GM19351 (cell line): ENCODE measurements around the gene LTBP1.

Experiments
- ATAC-seq: cut with Tn5 transposase; IDR thresholded peaks from one replicate; pipeline ENCODE4 v1.9.1; 2021; ENCODE audit warnings: mild to moderate bottlenecking, moderate library complexity; ENCODE audit not compliant: unreplicated experiment

LTBP1 gene

DNA sequence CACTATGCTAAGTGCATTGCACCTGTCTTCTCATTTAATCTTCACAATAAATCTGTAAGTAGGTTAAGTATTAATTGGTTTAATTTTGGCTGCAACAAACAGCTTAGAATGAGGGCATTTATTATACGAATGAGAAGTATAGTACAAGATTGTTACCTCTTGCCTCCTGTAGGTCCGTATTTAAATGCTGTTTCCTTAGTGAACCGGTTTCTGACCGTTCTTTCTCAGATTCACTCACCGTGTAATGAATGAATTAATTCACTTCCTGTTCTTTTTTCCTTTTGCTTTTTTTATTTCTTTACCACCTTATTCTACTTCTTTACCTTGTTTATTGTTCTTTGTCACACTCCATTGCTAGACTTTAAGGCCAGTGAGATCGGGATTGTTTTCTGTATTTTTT is 375.9 kb downstream of the LTBP1 start:
- peak; percentile 51 for ATAC-seq

DNA sequence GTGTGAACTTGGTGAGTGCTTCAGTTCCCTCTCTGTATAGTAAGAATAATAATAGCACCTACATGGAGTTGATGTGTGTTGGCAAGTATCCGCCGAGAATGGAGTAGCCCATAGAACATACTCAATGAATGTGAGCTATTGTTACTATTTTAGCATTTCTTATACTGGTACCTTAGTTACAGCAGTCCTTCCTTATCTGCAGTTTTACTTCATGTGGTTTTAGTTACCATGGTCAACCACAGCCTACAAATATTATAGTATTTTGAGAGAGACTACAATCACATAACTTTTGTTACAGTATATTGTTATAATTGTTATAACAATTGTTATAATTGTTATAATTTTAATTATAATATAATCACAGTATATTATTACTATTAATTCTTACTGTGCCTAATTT is 377.2 kb downstream of the LTBP1 start:
- no peak for ATAC-seq

DNA sequence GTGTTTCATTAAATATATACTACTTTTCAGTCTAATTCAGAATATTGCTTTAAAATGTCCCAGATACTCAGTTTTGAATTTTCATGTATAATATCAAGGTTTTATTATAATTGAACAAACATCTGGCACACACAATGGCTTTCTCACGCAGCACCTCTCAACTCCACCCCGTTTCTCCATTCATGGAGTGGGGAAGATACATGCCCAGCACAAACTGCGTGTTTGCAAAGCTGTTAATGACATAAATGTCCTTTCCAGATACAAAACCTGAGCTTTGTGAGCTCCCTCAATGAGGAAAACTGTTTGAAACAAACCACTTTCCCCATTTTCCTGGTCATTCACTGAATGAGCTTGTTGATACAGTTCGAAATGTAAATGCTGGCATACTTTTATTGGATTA is 379.3 kb downstream of the LTBP1 start:
- ATAC-seq, result no peak

DNA sequence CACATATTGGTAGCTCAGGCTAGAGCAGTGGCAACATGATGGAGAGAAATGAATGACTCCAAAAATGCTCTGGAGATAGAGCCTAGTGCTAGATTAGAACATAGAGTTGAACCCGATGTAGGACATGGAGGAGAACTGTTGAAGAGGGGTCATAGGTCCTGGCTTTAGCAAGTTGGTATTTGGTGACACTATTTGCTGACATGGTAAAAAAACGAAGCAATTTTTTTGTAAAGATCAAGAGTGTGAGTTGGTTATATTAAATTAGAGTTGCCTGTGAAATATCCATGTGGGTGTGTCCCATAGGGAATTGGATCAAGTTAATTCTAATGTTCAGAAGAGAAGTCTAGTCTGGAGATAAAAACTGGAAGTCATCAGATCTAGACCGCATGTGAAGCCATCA is 386.7 kb downstream of the LTBP1 start:
- ATAC-seq, result no peak

DNA sequence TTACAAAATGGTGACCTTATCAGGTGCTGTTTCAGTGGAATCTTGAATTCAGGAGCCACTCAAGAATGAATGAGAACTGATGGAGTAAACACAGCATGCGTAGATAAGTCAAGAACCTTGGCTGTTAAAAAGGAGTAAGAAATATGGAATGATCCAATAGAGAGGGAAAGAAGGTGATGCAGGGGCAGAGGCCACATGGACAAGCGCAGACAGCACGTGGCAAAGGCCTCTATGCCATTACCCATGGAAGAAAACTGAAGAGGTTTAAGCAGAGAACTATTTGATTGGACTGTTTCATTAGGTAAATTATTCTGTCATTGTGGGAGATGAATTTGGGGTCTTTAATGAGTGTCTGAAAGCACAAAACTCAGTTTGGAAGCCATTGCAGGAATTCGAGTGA is 387.3 kb downstream of the LTBP1 start:
- no peak for ATAC-seq

DNA sequence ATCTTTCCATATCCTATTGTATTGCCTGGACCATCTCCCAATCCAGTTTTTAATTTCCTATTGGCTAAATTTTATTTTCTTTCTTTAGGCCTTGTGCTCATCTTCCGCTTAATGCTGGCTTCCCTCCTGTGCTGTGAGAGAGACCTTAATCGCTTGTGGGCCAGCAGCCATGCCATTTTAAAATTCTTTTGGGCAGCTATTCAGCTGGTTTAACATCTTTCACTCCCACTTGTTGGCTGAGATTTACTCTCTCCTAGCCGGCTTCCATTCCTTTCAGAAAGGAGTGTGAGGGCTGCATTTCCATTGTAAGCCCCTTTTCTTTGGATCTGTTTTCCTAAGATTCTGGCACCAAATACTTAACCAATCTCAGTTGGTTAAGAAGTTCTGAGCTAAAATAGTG is 388.8 kb downstream of the LTBP1 start:
- no peak for ATAC-seq

DNA sequence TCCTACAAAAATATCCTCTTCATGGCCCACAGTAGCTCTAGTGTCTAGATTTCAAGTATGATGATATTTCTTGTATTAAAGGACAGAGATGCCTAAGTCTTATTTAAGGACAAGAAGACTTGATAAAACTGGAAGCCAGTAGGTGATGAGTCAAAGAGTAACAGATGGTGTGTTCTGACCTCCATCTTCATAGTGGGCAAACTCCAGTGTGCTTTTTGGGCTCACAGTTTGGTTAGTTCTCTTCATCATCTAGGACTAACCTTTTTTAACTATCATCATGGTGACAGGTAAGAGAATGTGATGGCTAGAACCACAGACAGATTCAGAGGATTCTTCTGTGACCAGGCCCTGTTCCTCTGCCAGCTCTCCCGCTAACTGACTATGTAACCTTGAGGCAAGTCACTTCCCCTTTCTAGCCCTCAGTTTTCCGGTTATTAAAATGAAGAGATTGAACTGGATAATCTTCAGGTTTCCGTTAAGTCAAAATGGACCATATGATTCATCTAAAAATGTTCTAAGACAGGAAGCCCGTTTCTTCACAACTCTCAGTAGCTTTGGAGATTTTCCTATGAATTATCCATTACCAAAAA is 389.4 kb downstream of the LTBP1 start:
- peak; percentile 56 for ATAC-seq

DNA sequence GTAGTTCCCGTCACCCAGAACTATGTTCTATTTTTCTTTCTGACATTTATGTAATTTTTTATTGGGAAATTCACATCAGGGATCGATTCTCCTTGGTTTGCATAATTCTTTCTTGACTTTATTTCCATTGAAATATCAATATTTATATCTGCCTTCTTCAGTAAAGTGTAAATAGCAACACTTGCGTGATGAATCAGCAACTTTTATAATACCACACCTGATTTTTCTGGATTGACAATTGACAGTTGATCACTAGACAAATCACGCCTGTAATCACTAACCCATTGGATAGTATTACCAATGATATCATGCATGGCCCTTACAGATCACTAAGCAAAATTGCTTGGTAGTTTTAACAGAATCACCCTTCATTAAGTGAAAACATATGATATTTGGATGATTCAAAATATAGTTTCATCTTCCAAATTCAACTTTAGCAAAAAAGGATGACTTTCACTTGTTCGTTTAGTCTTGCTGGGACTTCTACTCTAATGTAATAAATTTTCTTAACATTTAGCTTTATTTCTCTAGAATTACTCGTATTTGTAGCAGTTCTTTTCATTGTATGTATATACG is 390.7 kb downstream of the LTBP1 start:
- ATAC-seq, result no peak

DNA sequence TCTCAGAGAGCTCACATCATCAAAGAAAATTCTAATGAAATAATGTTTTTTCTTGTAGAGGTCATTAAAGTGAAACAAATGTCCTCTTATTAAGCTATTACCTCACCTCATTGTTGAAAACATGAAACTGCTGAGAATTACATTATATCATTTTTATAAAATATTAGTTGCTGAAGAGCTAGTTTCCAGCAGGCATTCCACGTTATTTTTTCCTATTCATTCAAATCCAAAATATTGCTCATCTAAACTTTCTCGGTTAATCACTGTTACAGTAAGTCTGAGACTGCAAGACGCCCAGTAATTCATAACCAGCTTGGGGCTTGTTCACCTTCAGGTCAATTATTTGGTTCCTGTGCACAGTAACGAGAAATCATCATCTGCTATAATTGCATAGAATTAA is 391.2 kb downstream of the LTBP1 start:
- ATAC-seq, result no peak

DNA sequence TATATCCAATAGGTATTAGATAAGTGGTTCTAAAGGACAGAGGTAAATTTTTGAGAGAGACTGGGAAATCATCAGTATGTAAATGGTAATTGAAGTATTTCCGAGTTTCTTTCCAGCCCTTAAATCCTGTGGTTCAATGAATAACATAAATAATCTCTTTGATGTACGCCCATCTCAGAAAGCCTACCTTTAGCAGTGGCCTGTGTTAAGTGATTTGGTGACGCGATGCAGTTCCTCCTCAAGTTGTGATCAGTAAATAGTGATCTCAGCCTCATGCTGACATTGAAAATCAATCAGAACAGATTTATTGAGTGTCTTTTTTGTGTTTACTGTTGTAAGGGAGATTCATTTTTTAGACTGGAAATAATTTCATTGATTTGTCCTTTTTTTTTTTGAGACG is 392.5 kb downstream of the LTBP1 start:
- ATAC-seq, result no peak

DNA sequence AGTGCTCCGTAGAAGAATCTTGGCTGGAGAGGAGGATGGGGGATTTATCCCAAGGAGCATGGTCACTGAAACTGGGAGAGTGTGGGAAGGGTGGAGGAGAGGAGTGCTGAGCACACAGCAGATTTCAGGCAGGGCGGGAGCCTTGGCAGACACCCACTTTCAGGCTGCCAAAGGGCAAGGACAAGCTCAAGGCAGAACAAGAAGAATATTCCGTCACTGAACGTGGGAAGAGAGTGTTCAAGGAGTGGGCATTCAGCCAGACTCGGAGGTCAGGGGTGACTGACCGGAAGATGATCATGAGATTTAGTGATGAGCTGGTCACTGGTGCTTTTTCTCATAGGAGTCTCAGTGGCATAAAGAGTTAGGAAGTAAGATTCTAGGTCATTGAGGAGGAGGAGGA is 393.5 kb downstream of the LTBP1 start:
- no peak for ATAC-seq

DNA sequence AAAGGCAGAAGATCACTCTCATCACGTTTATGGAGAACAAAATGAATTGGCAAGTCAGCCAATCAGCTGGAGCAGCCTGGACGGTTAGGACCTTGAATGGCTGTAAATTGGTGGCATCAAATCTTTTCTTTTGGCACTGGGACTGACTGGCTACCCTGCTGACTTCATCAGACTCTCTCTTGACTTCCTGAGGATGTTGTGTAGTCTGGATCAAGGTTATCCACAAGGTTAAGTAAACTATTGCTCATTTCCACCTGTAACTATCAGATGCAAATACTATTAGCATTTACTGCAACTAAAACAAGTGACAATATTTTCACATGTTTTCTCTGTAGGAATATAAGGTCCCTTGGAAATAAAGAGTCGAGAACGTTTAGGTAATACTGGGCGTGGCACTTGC is 395.4 kb downstream of the LTBP1 start:
- no peak for ATAC-seq

DNA sequence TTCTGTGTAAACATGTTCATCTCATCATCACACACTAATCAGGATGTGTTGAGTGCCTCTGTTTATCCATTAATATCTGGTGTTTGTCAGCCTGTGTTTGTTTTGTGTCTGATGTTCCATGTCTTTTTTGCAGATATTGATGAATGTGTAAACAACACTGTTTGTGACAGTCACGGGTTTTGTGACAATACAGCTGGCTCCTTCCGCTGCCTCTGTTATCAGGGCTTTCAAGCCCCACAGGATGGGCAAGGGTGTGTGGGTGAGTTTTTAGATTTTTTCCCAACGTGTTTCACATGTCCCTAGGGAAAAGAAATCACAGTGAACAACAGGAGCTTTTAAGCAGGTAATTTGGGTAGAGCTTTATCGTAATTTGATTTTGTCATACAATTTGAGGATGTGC is 396.0 kb downstream of the LTBP1 start:
- no peak for ATAC-seq

DNA sequence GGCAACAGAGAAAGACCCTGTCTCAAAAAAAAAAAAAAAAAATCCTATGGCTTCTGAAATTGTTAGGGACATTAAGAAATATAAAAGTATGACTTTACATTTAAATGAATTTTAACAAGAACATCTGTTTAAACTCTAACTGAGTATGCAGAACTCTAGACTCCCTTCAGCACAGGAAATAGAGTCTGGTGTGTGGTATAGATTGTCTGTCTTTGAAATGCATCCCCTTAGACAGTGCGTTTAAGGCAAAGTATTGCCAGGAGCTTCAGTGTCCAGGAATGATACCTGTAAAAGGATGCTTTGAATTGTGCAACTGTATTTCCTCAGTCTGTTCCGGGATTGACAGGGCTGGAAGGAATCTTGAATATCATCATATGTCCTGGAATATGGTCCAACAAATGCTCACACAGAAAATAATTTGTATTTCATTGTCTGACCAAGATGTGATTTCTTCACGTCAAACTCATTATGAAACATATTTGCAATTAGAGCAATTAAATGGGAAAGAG is 396.7 kb downstream of the LTBP1 start:
- ATAC-seq, result no peak

DNA sequence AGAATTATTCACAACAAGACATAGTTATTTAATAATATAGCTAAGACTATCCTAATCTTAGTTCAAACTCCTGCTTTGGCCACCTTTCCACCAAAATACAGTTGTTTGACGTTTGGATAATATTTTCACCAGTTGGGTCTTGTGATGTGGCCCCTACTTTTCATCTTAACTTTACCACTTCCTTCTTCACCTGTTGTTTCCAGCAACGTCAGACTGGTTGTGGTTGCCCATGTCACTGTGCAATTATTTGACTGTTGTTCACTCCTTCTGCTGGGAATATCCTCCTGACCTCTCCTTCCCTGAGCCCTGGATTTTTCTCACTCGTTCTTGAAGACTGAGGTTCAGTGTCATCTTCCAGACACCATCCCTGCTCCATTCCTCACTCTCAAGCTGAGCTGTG is 397.5 kb downstream of the LTBP1 start:
- no peak for ATAC-seq

DNA sequence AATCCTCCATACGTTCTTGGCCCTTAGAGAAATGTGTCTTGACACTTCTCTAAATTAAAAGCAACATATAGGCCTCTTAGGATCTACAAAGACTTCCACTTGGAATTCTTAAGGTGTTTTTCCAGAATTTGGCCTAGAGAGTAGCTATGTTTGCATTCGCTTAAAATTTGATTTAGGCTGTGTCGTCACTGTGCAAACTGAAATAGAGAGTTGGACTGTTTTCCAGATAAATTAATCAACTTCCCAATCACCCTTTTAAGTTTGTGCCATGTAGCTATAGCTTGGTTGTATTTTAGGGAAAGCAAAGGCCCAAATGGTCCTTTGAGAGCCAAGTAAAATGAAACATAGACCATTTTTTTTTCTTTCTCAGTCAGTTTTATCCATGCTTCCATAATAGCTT is 401.1 kb downstream of the LTBP1 start:
- no peak for ATAC-seq

DNA sequence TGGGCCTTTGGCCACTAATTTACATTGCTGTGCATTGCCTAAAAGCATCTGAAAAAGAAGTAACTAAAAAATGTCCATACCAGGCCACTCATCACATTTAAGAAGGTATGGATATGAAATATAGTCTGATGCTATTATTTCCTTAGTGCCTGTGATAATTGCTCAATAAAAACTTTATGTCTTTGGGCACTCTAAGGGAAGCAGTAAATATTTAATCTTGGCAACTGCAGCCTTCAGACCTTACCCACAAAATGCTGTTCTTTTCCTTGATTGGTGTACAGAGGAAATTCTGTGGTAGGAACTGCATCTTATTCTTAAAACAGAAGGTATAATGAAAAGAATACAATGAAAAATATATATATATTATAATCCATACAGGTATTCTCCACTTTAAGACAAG is 403.9 kb downstream of the LTBP1 start:
- ATAC-seq, result no peak

DNA sequence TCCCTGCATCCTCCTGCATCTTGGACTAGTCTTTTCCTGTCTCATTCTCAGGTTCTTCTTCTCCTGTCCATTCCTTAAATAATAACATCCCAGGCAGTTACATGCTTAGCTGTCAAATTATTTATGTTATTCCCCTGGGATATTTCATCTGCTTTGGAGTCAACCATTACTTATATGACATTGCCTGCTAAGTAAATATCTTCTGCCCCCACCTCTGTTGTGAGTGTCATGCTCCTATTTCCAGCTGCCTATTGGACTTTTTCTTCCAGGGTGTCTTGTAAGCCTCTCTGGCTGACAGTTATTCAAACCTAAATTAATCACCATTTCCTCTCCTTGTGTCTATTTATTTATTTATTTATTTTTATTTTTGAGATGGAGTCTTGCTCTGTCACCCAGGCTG is 405.0 kb downstream of the LTBP1 start:
- no peak for ATAC-seq

DNA sequence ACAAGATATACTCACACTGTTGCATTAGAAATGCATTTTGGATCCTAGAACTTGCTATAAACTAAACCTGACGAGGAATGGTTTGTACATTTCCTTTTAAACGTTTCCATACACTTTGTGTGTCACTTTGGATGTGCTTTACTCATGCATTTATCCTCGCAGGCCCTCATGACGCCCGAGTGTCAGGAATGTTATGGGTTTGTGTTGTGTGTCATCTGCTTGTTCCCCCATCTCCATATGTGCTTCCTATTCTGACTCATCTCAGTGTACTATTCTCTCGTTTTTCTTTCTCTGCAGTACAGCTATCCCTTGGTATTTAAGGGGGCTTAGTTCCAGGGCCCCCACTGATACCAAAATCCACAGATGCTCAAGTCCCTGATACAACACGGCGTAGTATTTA is 408.2 kb downstream of the LTBP1 start:
- ATAC-seq, result no peak

DNA sequence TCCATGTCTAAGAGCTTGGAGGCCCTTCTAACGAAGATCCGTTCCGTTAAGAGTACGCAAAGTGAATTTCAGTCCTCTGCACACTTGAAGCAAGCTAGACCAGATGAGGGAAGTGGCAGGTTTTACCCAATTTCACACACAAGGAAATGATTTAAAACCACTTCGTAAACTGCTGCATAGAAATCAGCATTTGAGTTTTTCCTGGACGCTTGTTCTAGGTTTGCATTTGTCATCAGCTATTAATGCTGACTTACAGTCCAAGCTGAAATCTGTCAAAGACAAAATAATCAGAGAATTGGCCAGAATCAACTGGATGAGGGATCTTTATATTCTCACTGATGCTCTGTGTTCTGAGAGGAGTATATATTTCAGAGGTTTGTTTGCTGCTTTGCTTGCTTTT is 412.1 kb downstream of the LTBP1 start:
- no peak for ATAC-seq

DNA sequence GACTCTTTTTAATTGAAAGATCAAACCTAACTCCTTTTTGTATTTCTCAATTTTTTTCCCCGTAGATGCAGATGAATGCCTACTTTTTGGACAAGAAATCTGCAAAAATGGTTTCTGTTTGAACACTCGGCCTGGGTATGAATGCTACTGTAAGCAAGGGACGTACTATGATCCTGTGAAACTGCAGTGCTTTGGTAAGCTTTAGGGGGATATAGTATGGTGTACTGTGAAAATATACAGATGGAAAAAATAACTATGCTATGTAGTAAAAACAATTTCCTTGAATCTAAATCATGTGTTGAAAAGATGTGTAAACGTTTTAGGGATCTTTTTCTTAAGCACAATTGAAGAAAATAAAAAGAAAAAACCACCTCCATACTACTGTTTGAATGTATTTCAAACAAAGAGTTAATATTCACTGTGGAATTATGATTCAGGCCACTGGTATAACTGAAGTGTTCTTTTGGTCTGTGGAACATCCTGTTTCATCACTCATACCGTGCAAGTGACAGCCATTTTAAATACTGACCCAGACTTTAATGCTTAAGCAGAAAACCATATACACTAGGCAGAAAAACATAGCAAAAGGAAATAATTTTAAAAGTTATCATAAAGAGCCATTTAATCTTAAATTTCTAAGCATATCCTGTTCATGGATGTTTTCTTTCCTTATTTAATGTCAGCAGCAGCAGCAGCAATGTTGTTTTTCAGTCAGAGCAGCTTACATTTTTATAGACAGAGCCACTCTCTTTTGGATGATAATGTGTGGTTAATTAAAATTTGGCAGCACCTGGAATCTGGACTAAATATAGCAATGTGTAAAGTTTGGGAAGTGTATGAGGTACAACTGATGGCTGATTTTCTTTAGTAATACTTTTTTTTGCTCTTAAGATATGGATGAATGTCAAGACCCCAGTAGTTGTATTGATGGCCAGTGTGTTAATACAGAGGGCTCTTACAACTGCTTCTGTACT is 416.9 kb downstream of the LTBP1 start:
- no peak for ATAC-seq
